Left ventricle myocardium superior (tissue), 1 donor: Measurements from ENCODE around the gene HSBP1L1. TPM values are rescaled to one million over a fixed set of nuclear protein-coding genes. Genes with fewer than 3 reads are reported as not detected.
"Not testable (repeated sequence)": the region's sequence is repeated elsewhere in the genome, so short reads cannot be mapped to it uniquely, and the experiment has no call there.

ENCODE experiments used
- ATAC-seq: fragments of 200-7000 bp; cut with Tn5 transposase; one replicate; pipeline ENCODE4 v1.9.1; 2020; ENCODE audit warnings: mild to moderate bottlenecking, moderate library complexity
- DNase-seq: peaks from one replicate; pipeline ENCODE4 v3.0.0-alpha.2; 2020
- intact Hi-C: fragments of 100-400 bp; cut with micrococcal nuclease; formaldehyde crosslinking; loops from one replicate; pipeline ENCODE4 v1.11.0; 2022
- total RNA-seq: library from RNA; stranded (reverse); fragmentation: NEBNext Ultra II Directional; extraction: Animal tissue kit (Norgen Biotek cat#: 25700); gene quantifications from one replicate; pipeline ENCODE4 v1.2.1, GENCODE V29; 2021
- donor health status: DM: no; HTN: yes; CAD: no; lungs with severe emphysema.

The HSBP1L1 gene
- total RNA-seq, 1 donor from 2014 or later = 14.5 TPM

GRCh38 chr18:80006724-80007123 is 42.3 kb downstream of the HSBP1L1 start:
- intact Hi-C loops = no loop called here
- ATAC-seq (no peak), DNase-seq (no peak)

GRCh38 chr18:80009661-80010550 is 45.5 kb downstream of the HSBP1L1 start:
- DNase-seq = peak; percentile 80
- peak; percentile 99 for ATAC-seq
- intact Hi-C loops = no loop called here

GRCh38 chr18:80010551-80010906 is 46.1 kb downstream of the HSBP1L1 start:
- intact Hi-C loops = no loop called here
- ATAC-seq = peak; percentile 60

GRCh38 chr18:80011496-80012137 is 47.2 kb downstream of the HSBP1L1 start:
- intact Hi-C loops, ATAC-seq, DNase-seq: not testable (repeated sequence)

More at GRCh38 chr18:80010551-80010906, 46.1 kb downstream of the HSBP1L1 start:
- DNase-seq = no peak

GRCh38 chr18:80012714-80013113 is 48.3 kb downstream of the HSBP1L1 start:
- intact Hi-C loops = no loop called here
- DNase-seq (no peak), ATAC-seq (no peak)

Other genes starting within 250 kb of the HSBP1L1 start
- not detected for gene KCNG2, start 166.7 kb upstream of the HSBP1L1 start, total RNA-seq
- gene SLC66A2, start 13.0 kb upstream of the HSBP1L1 start, total RNA-seq = 28.9 TPM
- gene TXNL4A, start 23.9 kb downstream of the HSBP1L1 start, total RNA-seq = 91.0 TPM
- gene RBFA, start 69.8 kb downstream of the HSBP1L1 start, total RNA-seq = 23.4 TPM
- 7.1 TPM for gene ADNP2, start 144.6 kb downstream of the HSBP1L1 start, total RNA-seq